Activated T-cell treated with anti-CD3 and anti-CD28 coated beads for 1 hour (primary cell): ENCODE data around the gene RNF13.
A peak's percentile ranks its signal among the peaks of the same experiment; 100 is the strongest.

Experiments used
- DNase-seq: peaks from one replicate; pipeline ENCODE4 v3.0.0-alpha.2; 2020; ENCODE audit warnings: low read depth

The RNF13 gene

GRCh38 chr3:149812606-149813366 lies at the start of gene RNF13:
RNF13 (plus strand) TSS chr3:149813215; CDS start chr3:149846027, 32,812 bp downstream.
- peak; percentile 89 for DNase-seq

- no peak for DNase-seq
These were observed 49.3 kb upstream of the RNF13 start for GRCh38 chr3:149763565-149764195.

DNA sequence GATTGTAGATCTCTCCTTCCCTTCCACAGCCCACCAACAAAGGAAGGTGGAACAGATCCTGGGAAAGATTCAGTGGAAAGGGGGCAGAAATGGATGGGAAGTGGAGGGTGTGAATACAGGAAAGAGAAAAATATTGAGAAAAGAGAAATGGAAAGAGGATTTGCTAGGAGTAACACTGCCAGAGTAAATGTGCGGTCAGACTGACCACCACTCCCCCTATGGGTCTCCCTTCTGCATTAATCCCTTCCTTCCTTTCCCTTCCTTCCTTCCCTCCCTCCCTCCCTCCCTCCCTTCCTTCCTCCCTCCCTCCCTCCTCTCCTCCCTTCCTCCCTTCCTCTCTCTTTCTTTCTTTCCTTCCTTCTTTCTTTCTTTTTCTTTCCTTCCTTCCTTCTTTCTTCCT lies 48.7 kb upstream of the RNF13 start:
- no peak for DNase-seq

DNA sequence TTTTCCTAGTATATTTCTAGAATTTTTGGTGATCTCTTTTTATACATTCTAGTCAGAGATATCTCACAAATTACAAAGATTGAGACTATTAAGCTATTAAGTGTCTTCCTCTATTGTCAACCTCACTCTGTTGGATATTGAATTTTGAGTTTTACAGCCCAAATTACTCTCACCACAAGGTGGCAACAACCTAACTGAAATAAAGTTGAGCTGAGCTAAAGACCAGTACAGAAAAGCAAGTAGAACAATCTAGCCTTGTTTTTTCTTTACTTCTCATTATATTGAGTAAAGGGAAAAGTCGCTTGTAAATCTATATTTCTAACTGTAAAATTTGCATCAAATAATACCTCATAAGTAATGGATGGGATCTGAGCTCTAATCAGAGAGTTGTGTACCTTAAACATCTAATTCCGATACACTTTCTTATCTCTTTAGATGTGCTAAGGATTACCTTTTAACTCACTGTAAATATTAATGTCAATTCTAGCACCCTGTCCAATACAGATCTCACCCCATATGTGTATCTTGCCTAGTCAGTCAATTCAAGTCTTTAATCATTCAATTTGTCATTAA lies 47.2 kb upstream of the RNF13 start:
- no peak for DNase-seq

- DNase-seq: no peak
These were observed 45.3 kb upstream of the RNF13 start for GRCh38 chr3:149767720-149768119.

GRCh38 chr3:149768704-149769103 lies 44.3 kb upstream of the RNF13 start:
- no peak for DNase-seq

GRCh38 chr3:149770246-149770645 lies 42.8 kb upstream of the RNF13 start:
- no peak for DNase-seq

DNA sequence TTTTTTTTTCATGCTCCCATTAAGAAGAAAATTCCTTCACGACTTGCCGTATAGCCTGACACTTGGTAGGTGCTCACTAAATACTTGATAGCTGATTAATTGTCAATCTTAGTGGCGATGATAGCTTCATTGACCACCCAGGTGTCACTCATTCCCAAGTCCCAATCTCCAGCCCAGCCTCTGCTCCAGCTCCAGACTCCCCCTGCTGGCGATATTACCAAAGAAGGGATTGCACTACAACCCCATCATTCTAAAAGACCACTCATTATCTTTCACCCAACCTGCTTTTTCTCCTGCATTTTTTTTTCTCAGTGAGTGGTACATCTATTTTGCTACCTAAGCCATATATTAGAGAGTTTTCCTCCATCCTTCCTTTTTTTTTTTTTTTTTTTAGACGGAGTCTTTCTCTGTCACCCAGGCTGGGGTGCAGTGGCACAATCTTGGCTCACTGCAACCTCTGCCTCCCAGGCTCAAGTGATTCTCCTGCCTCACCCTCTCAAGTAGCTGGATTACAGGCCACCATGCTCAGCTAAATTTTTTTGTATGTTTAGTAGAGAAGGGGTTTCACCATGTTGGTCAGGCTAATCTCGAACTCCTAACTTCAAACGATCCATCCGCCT lies 41.3 kb upstream of the RNF13 start:
- peak; percentile 9 for DNase-seq

- DNase-seq: no peak
These were observed 40.2 kb upstream of the RNF13 start for GRCh38 chr3:149772861-149773260.

DNA sequence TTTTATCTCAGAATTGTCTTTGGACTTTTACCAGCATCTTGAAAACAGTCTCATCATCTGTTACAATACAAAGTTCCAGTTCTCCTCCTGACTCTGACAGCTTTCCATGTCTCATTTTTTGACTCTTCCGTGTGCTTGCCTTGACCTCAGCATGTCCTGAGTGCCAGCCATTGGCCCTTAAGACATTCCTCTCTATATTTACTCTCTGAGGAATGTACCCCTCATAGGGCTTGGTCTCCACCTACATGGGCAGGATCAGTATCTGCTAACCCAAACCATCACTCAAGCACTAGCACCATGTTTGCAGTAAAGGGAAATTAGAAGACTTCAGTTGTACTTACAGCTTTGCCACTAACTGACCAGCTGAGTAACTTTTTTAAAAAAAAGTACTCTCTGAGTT lies 36.8 kb upstream of the RNF13 start:
- DNase-seq: no peak

DNA sequence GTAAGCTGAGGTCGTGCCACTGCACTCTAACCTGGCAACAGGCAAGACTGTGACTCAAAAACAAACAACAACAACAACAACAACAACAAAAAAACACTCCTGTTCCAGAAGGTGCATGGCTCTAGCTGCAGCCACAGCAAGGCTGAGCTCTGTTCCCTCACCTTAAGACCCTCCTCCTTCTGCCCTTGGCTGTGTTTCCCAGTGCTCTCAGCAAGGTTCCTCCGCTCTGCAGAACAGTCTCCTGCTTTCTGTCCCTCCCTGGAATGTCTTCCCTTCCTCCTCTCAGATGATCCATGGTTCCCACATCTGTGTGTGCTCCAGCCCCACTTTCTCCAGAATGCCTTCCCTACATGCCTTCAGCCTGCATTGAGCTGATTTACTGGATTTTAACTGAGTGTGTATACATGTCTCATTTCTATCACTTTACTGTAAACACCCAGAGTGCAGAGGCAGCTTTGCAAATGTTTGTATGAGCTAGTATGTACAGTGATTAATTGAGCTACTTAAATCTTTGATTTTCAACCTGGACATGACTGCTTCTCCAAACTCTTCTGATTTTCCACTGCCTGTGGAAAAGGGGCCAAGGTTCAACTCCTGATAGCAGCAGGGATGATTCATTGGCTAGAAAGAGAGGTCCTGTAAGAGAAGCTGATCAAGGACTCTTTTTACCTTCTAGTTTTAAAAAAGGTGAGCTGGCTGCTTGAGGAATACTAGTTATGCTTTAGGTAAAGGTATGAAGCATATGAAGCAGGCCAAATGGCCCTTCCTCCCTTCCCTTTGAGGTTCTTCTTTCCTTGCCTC lies 35.4 kb upstream of the RNF13 start:
- no peak for DNase-seq

GRCh38 chr3:149781211-149781610 lies 31.8 kb upstream of the RNF13 start:
- no peak for DNase-seq

- no peak for DNase-seq
These were observed 31.3 kb upstream of the RNF13 start for GRCh38 chr3:149781741-149782140.

DNA sequence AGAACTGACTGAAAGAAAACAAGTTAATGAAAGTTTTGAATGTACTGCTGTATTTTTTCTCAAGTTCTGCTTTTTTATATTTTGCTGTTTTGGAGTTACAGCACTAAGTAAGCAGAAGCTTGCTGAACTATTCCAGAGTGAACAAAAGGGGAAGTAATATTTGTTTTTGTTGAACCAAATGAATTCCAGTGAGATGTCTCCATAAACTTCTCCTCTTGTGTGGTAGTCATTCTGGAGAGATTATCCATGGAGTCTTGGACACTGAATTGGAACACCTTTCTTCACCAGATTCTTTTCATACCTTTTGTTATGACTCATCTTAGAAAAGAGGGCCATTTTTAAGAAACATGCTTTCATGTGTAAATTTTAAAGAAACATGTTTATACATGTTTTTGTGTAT lies 29.4 kb upstream of the RNF13 start:
- no peak for DNase-seq

DNA sequence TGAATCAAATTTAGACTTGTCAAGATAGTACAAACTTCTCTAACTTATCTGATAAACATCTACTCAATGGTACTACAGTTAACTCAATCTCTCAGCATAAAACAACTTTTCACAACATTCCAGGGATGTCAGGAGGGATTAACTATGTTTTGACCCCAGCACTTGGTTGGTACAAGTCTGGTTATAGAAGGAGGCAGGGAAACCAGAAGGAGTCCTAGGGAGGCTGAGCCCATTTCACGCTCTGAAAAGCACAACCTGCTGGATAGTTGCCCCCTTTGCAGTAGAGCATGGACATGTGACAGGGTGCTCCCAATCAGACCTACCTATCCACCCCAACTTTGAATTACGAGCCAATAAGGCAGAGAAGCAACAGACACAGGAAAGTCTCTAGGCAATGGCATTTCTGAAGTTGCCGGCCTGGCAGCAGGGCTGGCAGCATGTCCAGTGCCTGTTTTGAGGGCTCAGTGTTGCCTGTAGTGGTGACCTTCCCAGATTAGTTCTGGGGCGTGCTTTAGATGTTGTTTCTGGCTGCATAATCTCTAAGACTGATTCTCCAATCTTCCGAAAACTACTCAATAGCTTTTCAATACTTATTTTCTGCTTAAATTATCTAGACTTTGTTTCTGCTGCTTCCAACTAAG lies 28.8 kb upstream of the RNF13 start:
- DNase-seq: no peak

GRCh38 chr3:149790268-149790667 lies 22.7 kb upstream of the RNF13 start:
- no peak for DNase-seq

- DNase-seq: no peak
These were observed 22.3 kb upstream of the RNF13 start for GRCh38 chr3:149790698-149791097.

- no peak for DNase-seq
These were observed 20.4 kb upstream of the RNF13 start, which contains the start of gene ANKUB1 for GRCh38 chr3:149792452-149793270. ANKUB1 (minus strand) TSS chr3:149792554; CDS start chr3:149792366, 188 bp downstream.

DNA sequence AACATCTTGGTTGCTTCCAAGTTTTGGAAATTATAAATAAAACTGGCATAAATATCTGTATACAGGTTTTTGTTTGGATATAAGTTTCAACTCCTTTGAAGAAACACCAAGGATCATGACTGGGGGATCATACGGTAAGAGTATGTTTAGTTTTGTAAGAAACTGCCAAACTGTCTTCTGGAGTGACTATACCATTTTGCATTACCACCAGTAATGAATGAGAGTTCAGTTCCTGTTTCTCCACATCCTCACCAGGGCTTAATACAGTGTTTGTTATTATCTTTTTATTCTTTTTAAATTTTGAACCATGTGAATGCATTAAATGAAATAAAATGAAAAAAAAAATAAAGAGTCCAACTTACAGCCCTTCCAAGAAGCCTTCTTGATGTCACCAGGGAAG lies 17.0 kb upstream of the RNF13 start:
- no peak for DNase-seq

GRCh38 chr3:149800693-149801092 lies 12.3 kb upstream of the RNF13 start:
- no peak for DNase-seq

GRCh38 chr3:149801195-149801594 lies 11.8 kb upstream of the RNF13 start:
- DNase-seq: no peak
